ENCODE data around the gene CCDC93.

CCDC93 gene

GRCh38 chr2:117936871-117937428 lies 76.9 kb downstream of the CCDC93 start:
- no peak for DNase-seq (ENCODE audit: extremely low read depth, insufficient read length)
- TF ChIP-seq CTCF (IDR thresholded peaks at IDR 0.05; ENCODE audit: insufficient read depth, low read length, poor library complexity, severe bottlenecking) = no peak
- Histone ChIP-seq H3K36me3 (ENCODE audit: control insufficient read depth, insufficient read depth, low read length) (peaks cover 29% of the 10 kb centered on the region), H3K4me3 (replicated peaks; ENCODE audit: low read depth, low read length) (no peak overlapping the region), H3K27me3 (replicated peaks; ENCODE audit: control insufficient read depth, insufficient read depth, low read length) (no peaks in the 10 kb centered on the region)

- peaks cover 23% of the 10 kb centered on the region for H3K36me3 ChIP-seq (ENCODE audit: control insufficient read depth, insufficient read depth, low read length)
- H3K4me3 ChIP-seq (replicated peaks; ENCODE audit: low read depth, low read length) = no peak overlapping the region
- no peak for DNase-seq (ENCODE audit: extremely low read depth, insufficient read length)
- no peak for TF ChIP-seq CTCF (IDR thresholded peaks at IDR 0.05; ENCODE audit: insufficient read depth, low read length, poor library complexity, severe bottlenecking)
- H3K27me3 ChIP-seq (replicated peaks; ENCODE audit: control insufficient read depth, insufficient read depth, low read length) = no peaks in the 10 kb centered on the region
Measured at GRCh38 chr2:117935954-117936353, 77.9 kb downstream of the CCDC93 start.

- no peak for TF ChIP-seq CTCF (IDR thresholded peaks at IDR 0.05; ENCODE audit: insufficient read depth, low read length, poor library complexity, severe bottlenecking)
- no peak overlapping the region for H3K4me3 ChIP-seq (replicated peaks; ENCODE audit: low read depth, low read length)
- H3K27me3 ChIP-seq (replicated peaks; ENCODE audit: control insufficient read depth, insufficient read depth, low read length) = no peaks in the 10 kb centered on the region
- DNase-seq (ENCODE audit: extremely low read depth, insufficient read length) = no peak
- H3K36me3 ChIP-seq (ENCODE audit: control insufficient read depth, insufficient read depth, low read length) = peaks cover 20% of the 10 kb centered on the region
Measured at GRCh38 chr2:117935456-117935855, 78.4 kb downstream of the CCDC93 start.

- DNase-seq (ENCODE audit: extremely low read depth, insufficient read length) = no peak
- Histone ChIP-seq H3K27me3 (replicated peaks; ENCODE audit: control insufficient read depth, insufficient read depth, low read length) (no peaks in the 10 kb centered on the region), H3K4me3 (replicated peaks; ENCODE audit: low read depth, low read length) (no peak overlapping the region), H3K36me3 (ENCODE audit: control insufficient read depth, insufficient read depth, low read length) (peaks cover 22% of the 10 kb centered on the region)
- TF ChIP-seq CTCF (IDR thresholded peaks at IDR 0.05; ENCODE audit: insufficient read depth, low read length, poor library complexity, severe bottlenecking) = no peak
Measured at GRCh38 chr2:117933884-117934354, 80.0 kb downstream of the CCDC93 start.

- Histone ChIP-seq H3K27me3 (replicated peaks; ENCODE audit: control insufficient read depth, insufficient read depth, low read length) (no peaks in the 10 kb centered on the region), H3K36me3 (ENCODE audit: control insufficient read depth, insufficient read depth, low read length) (peaks cover 17% of the 10 kb centered on the region), H3K4me3 (replicated peaks; ENCODE audit: low read depth, low read length) (no peak overlapping the region)
- no peak for TF ChIP-seq CTCF (IDR thresholded peaks at IDR 0.05; ENCODE audit: insufficient read depth, low read length, poor library complexity, severe bottlenecking)
- DNase-seq (ENCODE audit: extremely low read depth, insufficient read length) = no peak
Measured at GRCh38 chr2:117931978-117932377, 81.9 kb downstream of the CCDC93 start.

- peaks cover 15% of the 10 kb centered on the region for H3K36me3 ChIP-seq (ENCODE audit: control insufficient read depth, insufficient read depth, low read length)
Measured at GRCh38 chr2:117931266-117931665, 82.6 kb downstream of the CCDC93 start.

More at GRCh38 chr2:117931266-117931665, 82.6 kb downstream of the CCDC93 start:
- TF ChIP-seq CTCF (IDR thresholded peaks at IDR 0.05; ENCODE audit: insufficient read depth, low read length, poor library complexity, severe bottlenecking) = no peak
- DNase-seq (ENCODE audit: extremely low read depth, insufficient read length) = no peak
- Histone ChIP-seq H3K27me3 (replicated peaks; ENCODE audit: control insufficient read depth, insufficient read depth, low read length) (no peaks in the 10 kb centered on the region), H3K4me3 (replicated peaks; ENCODE audit: low read depth, low read length) (no peak overlapping the region)
